HepG2 (cell line): ENCODE results near the gene PML. TPM values are rescaled to one million over a fixed set of nuclear protein-coding genes. Genes with fewer than 3 reads are reported as not detected.

Experiments used
- ADNP ChIP-seq: sonication (generic); formaldehyde crosslinking; IDR thresholded peaks from 2 replicates; pipeline ENCODE4 v1.4.0; 2020; ENCODE audit warnings: missing genetic modification reagents
- ATAD3A ChIP-seq: sonication (generic); formaldehyde crosslinking; IDR thresholded peaks from 2 replicates; pipeline ENCODE4 v1.4.0; 2020; ENCODE audit warnings: missing genetic modification reagents
- CREBL2 ChIP-seq: sonication (generic); formaldehyde crosslinking; IDR thresholded peaks from 2 replicates; pipeline ENCODE4 v1.8.1; 2023; ENCODE audit warnings: missing genetic modification reagents, mild to moderate bottlenecking, borderline replicate concordance
- ESRRA ChIP-seq: sonication (generic); formaldehyde crosslinking; IDR thresholded peaks from 2 replicates; pipeline ENCODE4 v1.5.1; 2020; ENCODE audit warnings: mild to moderate bottlenecking, low read depth, missing genetic modification reagents
- HMGA1 ChIP-seq: sonication (generic); formaldehyde crosslinking; conservative IDR thresholded peaks from 2 replicates; pipeline ENCODE4 v1.4.0; 2020; ENCODE audit warnings: missing genetic modification reagents
- HNRNPH1 ChIP-seq: fragments of 200-400 bp; formaldehyde crosslinking; optimal IDR thresholded peaks from 2 replicates; pipeline ENCODE3; 2017; ENCODE audit warnings: mild to moderate bottlenecking, low read depth, low read length
- HNRNPLL ChIP-seq: fragments of 200-400 bp; formaldehyde crosslinking; IDR thresholded peaks from 2 replicates; pipeline ENCODE4 v1.6.1; 2017; ENCODE audit warnings: mild to moderate bottlenecking, low read depth, low read length; ENCODE audit not compliant: poor library complexity, severe bottlenecking
- HOXA3 ChIP-seq: sonication (generic); formaldehyde crosslinking; IDR thresholded peaks from 2 replicates; pipeline ENCODE4 v1.5.0; 2020; ENCODE audit warnings: missing genetic modification reagents
- ISX ChIP-seq: sonication (generic); formaldehyde crosslinking; conservative IDR thresholded peaks from 2 replicates; pipeline ENCODE4 v1.5.0; 2020; ENCODE audit warnings: missing genetic modification reagents
- MLXIP ChIP-seq: sonication (generic); formaldehyde crosslinking; IDR thresholded peaks from 2 replicates; pipeline ENCODE4 v1.9.0; 2021; ENCODE audit warnings: missing genetic modification reagents, borderline replicate concordance
- NFE2L1 ChIP-seq: sonication (generic); formaldehyde crosslinking; IDR thresholded peaks from 2 replicates; pipeline ENCODE4 v1.4.0; 2020; ENCODE audit warnings: missing genetic modification reagents, mild to moderate bottlenecking, borderline replicate concordance
- RELA ChIP-seq: sonication (generic); formaldehyde crosslinking; IDR thresholded peaks from 2 replicates; pipeline ENCODE4 v1.4.0; 2020; ENCODE audit warnings: missing genetic modification reagents
- SP1 ChIP-seq, 2 experiments: fragments of 450-650 bp in 1 of 2; sonication (generic) in 1 of 2; formaldehyde crosslinking in 1 of 2; IDR thresholded peaks; 2 replicates each; pipeline versions ENCODE4 v1.4.0 to v1.6.1; 2016 to 2020; ENCODE audit warnings: missing genetic modification reagents in 1 of 2
- SP5 ChIP-seq: IDR thresholded peaks from 2 replicates; pipeline ENCODE4 v1.6.1; 2016; ENCODE audit warnings: low read depth, borderline replicate concordance
- U2AF2 ChIP-seq: fragments of 200-400 bp; formaldehyde crosslinking; IDR thresholded peaks from 2 replicates; pipeline ENCODE4 v1.6.1; 2017; ENCODE audit warnings: low read depth, mild to moderate bottlenecking, low read length
- ZBTB25 ChIP-seq: IDR thresholded peaks from 2 replicates; pipeline ENCODE4 v1.6.1; 2018; ENCODE audit warnings: missing genetic modification reagents
- ZNF33B ChIP-seq: sonication (generic); formaldehyde crosslinking; IDR thresholded peaks from 2 replicates; pipeline ENCODE4 v1.5.1; 2020; ENCODE audit warnings: mild to moderate bottlenecking, missing genetic modification reagents
- polyA plus RNA-seq, 8 experiments: library from polyadenylated mRNA; depleted of rRNA in 3 of 8; stranded (reverse) in 7 of 8; unstranded in 1 of 8; fragments of >200 nt; fragmentation: Illumina TruSeq in 4 of 8; extraction: Trizol in 4 of 8; gene quantifications; 2 replicates each; pipeline versions ENCODE4 v1.2.1 to v1.2.3, GENCODE V29; 2011 to 2016; ENCODE audit warnings: low read depth in 4 of 8, missing spikeins in 1 of 8, mixed read lengths in 1 of 8; ENCODE audit not compliant: insufficient read depth in 1 of 8
- total RNA-seq, 5 experiments: library from RNA; depleted of rRNA; stranded (reverse); fragments of >200 nt; fragmentation: Illumina TruSeq; extraction: Trizol; gene quantifications; 2 replicates each; pipeline ENCODE4 v1.2.3, GENCODE V29; 2016; ENCODE audit warnings: low read depth in 1 of 5
- TF ChIP-seq, protein P1 (sequence below): IDR thresholded peaks from 2 replicates; pipeline ENCODE4 v1.6.1; 2016; ENCODE audit warnings: low read depth

The PML gene
- total and polyA plus RNA-seq, 2 of the 13 experiments (the other 11 are each of a cell fraction or from before 2014, with no cell fraction given): 2.9 to 3.9 TPM

GRCh38 chr15:73991726-73992593, 2.6 kb upstream of the PML start, which contains the start of gene STOML1 (continued):
- TF ChIP-seq SP1 (IDR thresholded peaks at IDR 0.05) (no peak), SP1 (CRISPR knock-in tag; IDR thresholded peaks at IDR 0.05) (peak; percentile 59; the same call in 1 of the 2 replicates), HOXA3 (peak; percentile 94), SP5 (CRISPR knock-in tag) (peak; percentile 55; the same call in 1 of the 2 replicates), HNRNPLL (peak; percentile 74), NFE2L1 (CRISPR knock-in tag) (no peak), ESRRA (CRISPR knock-in tag) (no peak; the same call in 1 of the 2 replicates), ZBTB25 (CRISPR knock-in tag) (peak; percentile 74; the same call in 1 of the 2 replicates), U2AF2 (no peak), HMGA1 (CRISPR knock-in tag) (no peak), HNRNPH1 (no peak), MLXIP (CRISPR knock-in tag) (no peak), ATAD3A (CRISPR knock-in tag) (no peak), CREBL2 (CRISPR knock-in tag) (no peak), ZNF33B (CRISPR knock-in tag) (no peak), RELA (CRISPR knock-in tag) (0 out of 2 replicates have a peak, but pooled peaks have one; percentile 36), ADNP (CRISPR knock-in tag) (no peak), ISX (CRISPR knock-in tag) (no peak)
- TF ChIP-seq, protein P1, sequence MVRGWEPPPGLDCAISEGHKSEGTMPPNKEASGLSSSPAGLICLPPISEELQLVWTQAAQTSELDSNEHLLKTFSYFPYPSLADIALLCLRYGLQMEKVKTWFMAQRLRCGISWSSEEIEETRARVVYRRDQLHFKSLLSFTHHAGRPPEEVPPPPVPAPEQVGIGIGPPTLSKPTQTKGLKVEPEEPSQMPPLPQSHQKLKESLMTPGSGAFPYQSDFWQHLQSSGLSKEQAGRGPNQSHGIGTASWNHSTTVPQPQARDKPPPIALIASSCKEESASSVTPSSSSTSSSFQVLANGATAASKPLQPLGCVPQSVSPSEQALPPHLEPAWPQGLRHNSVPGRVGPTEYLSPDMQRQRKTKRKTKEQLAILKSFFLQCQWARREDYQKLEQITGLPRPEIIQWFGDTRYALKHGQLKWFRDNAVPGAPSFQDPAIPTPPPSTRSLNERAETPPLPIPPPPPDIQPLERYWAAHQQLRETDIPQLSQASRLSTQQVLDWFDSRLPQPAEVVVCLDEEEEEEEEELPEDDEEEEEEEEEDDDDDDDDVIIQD: 0 out of 2 replicates have a peak, but pooled peaks have one; percentile 48
